KBM-7 (cell line): ENCODE measurements around the gene MIOX.

Source experiments
- DNase-seq: peaks from one replicate; pipeline ENCODE4 v3.0.0-alpha.2; 2015
- in situ Hi-C: fragments of 300-500 bp; cut with MboI; formaldehyde crosslinking; loops from 2 replicates; pipeline ENCODE4 v1.14.3; 2020; ENCODE audit warnings: low sequenced_read_pairs, low pct_unique_long_range_greater_than_20kb, mixed read lengths

The MIOX gene

DNA sequence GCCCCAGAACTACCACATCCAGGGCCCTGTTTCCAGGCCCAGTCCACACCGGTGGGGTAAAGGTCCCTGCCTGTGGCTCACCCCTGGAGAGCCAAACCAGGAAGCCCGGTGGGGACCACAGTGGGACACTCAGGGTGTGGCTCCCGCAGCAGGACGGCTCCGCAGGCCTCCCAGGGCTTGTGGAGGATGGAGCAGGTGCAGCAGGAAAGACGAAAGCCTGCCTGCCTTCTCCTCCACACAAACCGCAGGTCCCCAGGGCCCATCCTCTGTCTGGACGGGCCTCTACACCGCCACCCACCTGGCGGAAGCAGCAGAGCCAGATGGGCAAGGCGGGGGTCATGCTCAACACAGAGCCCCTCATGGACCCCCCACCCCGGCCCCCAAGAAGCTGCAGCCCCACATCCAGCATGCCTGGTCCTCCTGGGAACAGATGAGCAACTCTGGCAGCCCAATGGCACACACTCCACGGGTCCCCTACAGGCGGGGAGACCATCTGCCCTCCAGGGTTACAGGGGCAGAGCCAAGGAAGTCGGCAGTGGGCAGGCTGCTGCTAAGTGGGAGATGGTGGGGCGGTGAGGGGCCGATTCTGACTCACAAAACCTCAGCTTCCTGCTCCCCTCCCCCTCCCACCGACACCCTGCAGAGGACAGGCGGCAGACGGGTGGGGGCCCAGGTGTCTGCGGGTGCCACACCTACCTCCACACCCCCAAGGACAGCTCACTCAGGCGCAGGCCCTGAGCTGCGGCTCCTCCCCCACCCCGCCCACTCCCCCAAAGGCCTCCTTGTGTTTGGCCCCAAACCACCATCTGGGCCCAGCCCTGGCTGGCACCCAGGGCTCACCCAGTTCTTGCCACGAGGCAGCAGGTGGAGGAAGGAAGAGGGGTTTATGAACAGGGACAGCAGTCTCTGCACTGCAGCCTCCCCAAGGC, 17.0 kb upstream of the MIOX start:
- in situ Hi-C loops, result no loop called here
- peak; percentile 94 for DNase-seq

DNA sequence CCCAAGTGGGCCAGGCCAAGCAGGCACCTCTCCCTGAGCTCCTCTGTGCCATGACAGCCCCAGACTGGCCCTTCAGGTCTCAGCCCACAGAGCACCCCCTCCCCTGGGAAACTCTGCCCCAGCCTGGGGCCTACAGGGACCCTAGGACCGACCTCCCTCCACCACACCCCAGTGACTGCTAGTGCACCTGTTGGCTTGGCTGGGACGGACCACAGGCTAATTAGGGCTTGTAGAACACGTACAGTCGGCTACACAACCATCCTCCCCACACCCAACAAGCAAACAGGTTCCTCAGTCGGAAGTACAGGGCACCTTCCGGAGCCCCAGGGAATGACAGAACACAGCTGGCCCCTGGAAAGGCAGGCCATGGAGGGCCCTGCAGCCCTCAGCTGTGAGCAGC, 16.2 kb upstream of the MIOX start:
- DNase-seq, result no peak
- in situ Hi-C loops, result no loop called here

DNA sequence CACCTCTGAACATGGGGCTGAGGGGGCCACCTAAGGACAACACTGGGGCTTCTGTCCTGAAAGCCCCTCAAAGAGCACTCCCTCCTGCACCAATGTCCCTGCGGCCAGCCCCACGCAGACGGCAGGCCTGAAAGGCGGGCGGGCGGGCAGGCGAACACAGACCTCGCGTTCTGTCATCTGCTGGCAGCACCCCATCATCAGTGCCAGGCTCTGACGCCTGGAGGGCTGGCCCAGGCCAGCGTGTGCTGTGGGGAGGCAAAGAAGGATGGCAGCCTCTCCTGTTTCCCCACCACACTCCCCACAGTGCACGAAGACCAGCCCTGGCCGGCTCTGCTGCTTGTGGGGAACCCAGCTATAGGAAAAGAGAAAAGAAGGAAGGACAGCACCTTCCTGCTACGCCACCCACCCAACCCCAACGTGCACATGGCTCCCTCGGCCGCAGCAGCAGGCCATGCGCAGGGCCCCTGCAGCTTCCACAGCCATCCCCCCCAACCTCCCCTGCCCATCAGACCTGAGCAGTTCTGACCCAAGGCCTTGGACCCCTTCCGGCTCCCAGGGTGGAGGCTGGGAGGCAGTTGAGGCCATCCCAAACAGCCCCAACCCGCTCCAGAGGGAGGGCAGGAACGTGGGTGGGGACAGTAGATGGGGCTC, 15.3 kb upstream of the MIOX start:
- in situ Hi-C loops, result no loop called here
- no peak for DNase-seq

DNA sequence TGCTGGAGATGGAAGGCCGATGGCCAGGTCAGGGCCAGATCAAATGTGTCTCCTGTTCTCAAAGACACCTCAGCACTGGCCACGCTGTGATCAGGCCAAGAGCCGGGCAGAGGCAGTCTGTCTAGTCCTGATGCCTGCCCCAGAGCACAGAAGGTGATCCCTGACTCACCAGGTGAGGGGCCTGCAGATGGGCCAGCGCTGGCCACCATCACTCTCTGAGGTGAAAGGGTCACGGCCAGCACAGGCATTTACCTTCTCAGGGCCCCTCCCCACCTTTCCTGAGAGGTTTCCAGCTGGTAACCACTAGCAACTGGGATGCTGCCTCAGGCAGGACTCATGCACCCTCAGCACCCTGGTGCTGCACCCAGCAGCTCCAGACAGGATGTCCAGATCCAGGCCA, 14.7 kb upstream of the MIOX start:
- in situ Hi-C loops, result no loop called here
- DNase-seq, result no peak

DNA sequence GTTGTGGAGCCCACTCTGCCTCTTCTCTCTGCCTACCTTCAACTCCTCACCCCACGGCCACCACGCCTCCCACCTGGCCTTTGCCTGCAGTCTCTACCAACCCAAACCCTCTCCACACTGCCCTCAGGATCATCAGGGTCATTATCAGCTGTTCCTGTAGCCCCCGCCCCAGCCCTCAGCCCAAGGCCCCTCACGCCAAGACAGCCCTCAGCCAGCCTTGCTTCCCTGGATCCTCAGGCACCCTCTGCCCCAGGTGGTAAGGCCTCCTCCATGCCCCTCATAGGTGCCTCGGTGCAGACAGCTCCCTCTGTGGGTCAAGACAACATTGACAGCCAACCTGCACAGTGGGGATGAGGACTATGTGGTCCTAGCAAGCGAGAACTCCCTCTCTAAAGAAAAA, 13.6 kb upstream of the MIOX start:
- in situ Hi-C loops, result no loop called here
- DNase-seq, result peak; percentile 46

DNA sequence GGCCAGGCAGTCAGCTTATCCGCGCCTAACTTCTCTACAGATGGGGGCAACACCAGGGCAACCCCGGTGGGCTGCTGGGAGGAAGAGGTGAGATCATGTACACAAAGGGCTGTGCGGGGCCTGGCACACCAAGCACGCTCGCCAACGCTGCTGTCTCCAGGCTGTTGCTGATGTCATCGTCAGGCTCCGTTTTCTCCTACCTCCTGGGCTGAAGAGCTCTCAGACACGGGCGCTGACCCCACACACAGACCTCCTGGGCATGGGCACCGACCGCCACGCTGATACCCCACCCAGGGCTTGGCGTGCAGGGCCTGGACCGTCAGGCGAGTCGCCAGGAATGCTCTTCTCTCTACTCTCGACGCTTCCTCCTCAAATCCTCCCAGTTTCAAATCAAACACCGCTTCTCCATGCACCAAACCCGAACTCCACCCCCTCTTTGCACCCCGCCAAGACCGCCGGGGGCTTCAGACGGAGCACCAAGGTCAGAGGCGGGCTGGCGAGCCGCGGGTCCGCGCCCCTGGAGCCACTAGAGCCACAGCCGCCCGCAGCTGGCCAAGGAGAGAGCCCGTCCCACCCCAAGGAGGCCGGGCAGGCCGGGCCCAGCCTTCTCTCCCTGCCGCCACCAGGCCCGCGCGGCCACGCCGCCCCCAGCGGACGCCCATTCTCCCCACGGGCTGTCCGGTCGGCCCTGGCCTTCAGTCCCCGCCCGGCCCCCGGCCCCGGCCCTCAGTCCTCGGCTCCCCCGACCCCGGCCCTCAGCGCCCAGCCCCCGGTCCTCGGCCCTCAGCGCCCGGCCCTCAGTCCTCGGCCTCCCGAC, 12.6 kb upstream of the MIOX start:
- DNase-seq, result peak; percentile 30
- in situ Hi-C loops, result no loop called here

DNA sequence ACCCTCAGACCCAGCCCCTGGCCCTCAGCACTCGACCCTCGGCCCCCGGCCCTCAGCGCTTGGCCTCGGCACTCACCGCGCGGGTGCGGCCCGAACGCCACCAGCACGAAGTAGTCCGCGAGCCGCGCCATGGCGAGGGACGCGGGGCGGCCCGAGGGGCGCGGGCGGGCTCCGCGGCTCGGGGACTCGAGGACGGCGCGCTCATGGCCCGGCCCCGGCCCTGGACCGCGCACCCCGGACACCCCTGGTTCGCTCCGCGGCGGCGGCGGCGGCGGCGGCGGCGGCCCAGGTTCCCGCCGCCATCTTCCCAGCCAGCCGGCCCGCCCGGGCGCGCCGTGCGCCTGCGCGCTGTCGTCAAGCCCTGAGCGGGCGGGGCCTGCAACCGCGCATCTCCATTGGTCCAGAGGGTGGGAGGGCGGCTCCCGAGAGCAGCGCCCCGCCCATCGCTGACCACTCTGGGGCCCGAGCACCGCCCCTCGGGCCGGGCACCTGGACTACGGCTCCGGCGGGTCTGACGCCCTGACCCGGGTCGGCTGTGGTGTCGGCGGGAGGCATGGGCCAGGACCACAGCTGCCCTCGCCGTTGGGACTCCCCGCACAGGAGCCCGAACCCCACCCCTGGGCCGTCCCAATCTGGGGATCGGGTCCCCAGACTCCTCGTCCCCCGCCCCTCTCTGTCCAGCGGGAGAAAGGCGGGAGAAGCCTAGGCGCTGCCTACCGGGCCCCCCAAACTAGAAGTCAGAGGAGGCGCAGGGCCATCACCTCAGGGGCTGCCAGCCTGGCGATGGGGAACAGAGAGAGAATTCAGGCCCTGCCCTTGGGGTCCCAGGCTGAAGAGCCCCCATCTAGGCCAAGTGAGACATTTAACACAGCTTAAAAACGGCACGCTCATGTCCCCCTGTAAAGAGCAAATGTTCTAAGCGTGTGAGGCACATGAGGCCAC, 11.7 kb upstream of the MIOX start, which contains the start of gene SBF1:
Gene SBF1, minus strand, starts transcription at position 326 of the 942 bp plus-strand sequence. Its CDS starts 195 bp downstream, at position 131.
- DNase-seq, result peak; percentile 83
- in situ Hi-C loops, result no loop called here

DNA sequence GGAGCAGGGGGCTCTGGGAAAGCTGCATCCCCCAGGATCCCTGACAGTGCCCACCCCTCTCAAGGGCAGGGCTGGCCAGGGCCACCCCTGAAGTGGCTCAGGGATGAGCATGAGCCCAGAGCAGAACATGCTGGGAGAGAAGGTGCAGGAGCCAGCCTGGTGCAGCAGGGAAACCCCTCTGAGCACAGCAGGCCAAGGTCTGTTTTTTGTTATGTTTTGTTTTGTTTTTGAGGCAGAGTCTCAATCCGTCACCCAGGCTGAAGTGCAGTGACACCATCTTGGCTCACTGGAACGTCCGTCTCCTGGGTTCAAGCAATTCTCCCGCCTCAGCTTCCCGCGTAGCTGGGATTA, 11.0 kb upstream of the MIOX start:
- in situ Hi-C loops, result no loop called here
- DNase-seq, result no peak

DNA sequence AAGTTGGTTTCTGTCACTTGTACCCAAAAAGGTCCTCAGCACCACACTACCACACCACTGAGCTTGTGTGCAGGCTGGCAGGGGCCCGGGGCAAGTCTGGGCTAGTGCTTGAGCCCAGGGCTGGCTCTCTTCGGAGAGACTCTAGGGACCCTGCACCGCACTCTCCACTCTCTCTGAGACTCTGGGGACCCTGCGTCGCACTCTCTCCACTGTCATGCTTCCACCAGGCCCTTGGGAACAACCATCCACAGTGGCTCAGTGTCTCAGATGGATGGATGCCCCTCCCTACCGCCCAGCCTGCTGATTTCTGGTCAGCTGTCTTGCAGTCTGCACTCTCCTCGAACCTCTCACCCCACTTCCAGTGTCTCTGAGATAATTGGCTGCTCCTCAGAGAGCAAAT, 9.8 kb upstream of the MIOX start:
- no peak for DNase-seq
- in situ Hi-C loops, result no loop called here

DNA sequence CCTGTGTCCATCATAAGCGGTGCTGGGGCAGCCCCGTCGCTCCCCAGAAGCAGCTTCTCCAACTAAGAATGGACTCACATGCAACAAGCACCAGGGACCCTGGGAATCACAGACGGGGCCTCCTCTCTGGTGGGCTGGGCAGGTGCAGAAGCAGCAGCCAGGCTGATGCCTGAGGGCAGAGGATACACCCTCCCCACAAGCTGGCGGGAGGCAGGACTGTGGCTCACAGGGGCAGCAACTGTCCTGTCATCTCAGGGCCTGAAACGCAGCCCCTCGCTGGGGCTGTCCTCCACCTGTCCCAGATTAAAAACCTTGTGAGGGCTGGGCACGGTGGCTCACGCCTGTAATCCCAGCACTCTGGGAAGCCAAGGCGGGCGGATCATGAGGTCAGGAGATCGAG, 8.7 kb upstream of the MIOX start:
- DNase-seq, result no peak
- in situ Hi-C loops, result no loop called here

DNA sequence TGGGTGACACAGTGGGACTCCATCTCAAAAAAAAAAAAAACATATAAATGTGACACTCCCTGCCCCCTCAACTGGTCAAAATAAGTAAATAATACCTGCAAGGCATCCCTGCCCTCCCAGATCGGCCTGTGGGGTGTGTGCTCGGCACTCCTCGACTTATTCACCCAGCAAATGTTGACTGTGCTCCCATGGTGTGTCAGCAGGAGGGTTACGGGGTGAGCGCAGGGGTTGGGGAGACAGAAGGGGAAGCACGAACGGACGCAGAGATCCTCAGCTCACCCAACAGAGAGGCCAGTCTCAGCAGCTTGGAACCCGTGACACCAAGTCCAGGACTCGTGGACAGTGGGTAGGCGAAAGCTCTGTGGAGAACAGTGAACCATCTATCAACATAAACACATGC, 6.9 kb upstream of the MIOX start:
- in situ Hi-C loops, result loop anchor here (10.0 kb wide), 1 partner anchor 45 kb away; no protein-coding TSS in a partner anchor
- no peak for DNase-seq

DNA sequence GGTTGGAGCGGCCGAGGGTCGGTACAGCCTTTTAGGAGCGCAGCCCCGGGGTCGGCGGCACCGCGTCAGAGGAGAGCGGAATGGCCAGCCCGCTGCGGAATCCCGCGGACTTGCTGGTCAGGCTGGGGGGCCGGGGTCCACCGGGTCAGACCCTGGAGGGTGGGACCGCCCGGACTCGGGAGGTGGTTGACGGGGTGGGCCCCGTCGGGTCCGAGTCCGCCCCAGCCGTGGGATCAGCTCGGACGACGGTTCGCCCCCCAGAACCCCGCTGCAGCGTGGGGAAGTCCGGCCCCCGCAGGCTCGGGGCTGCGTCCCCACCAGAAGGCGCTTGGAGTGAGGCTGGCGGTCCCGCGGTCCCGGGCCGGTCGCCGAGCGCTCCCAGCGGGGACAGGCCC, 5.6 kb upstream of the MIOX start:
- no peak for DNase-seq
- in situ Hi-C loops, result loop anchor here (10.0 kb wide), 1 partner anchor 46 kb away; no protein-coding TSS in a partner anchor

DNA sequence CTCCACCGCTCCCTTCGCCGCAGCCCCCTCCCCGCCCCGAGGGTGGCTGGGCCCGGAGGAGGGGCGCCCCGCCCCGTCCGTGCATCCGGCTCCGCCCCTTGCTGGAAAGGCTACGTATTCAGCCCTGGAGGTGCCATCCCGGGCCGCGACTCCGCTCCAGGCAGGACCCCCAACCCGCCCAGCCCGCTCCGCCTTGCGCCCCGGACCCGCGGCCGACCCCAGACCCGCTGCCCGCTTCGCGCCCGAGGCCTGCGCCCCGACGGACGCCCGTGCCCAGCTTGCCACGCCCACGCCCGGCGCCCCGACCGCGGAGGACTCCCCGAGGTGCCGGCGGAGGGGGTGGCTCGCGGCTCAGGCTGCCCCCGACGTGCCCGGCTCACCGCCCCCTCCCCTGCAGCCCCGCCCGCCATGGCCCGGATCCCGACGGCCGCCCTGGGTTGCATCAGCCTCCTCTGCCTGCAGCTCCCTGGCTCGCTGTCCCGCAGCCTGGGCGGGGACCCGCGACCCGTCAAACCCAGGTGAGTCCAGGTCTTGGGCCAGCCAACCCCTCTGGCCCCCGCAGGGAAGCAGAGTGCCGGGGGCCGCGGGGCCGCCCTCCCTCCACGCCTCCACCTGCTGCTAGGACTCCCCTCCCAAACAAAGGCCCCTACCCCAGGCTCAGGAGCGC, 5.1 kb upstream of the MIOX start, which contains the start of gene ADM2:
Gene ADM2, plus strand, starts transcription at position 104 of the 667 bp plus-strand sequence. Its CDS starts 305 bp downstream, at position 409.
- no peak for DNase-seq
- in situ Hi-C loops, result loop anchor here (10.0 kb wide), 1 partner anchor 47 kb away; no protein-coding TSS in a partner anchor

DNA sequence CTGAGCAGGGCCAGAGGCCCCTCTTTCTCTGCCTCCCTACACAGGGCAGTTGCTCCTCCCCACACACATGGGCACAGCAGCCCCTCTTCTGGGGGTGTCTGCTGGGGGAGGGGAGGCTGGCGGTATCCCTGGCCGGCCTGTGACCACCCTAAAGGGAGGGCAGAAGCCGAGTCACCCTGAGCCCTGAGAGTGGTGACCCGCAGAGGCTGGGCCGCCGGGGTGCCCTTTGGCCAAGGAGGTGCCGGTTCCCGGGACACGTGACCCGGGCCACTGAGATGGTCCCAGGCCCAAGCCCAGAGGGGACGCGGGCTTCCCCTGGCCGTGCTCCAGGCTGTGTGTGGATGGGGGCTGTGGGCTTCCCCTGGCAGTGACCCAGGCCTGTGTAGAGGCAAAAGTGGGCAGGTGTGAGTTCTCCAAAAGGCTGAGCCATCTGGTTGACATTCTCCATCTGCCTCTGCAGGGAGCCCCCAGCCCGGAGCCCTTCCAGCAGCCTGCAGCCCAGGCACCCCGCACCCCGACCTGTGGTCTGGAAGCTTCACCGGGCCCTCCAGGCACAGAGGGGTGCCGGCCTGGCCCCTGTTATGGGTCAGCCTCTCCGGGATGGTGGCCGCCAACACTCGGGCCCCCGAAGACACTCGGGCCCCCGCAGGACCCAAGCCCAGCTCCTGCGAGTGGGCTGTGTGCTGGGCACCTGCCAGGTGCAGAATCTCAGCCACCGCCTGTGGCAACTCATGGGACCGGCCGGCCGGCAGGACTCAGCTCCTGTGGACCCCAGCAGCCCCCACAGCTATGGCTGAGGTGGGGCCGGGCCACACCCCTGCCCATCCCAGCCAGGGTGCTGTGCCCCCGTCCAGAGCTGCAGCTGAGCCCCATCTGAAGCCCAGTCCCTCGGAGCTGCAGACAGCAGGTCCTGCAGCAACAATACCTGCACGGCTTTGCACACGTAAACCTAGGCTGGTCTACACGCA, 4.3 kb upstream of the MIOX start:
- DNase-seq, result no peak
- in situ Hi-C loops, result loop anchor here (10.0 kb wide), 1 partner anchor 48 kb away; no protein-coding TSS in a partner anchor

DNA sequence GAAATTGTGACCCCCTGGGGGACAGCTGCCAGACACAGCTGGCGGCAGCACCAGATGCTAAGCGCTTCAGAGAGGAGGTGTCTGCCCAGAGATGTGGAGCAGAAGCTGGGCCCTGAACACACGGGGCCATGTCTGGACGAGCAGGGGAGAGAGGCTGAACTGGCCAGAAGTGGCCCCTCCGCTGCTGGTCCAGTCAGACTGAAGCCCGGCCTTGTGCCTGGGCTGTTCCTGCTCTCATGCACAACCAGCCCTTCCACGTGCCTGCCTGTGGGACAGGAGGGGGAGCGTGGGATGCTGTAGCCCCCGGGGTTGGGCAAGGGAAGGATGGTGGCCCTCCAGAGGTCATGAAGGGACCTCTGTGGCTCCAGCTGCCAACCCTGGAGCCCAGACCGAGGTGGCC, 3.6 kb upstream of the MIOX start:
- no peak for DNase-seq
- in situ Hi-C loops, result loop anchor here (10.0 kb wide), 1 partner anchor 48 kb away; no protein-coding TSS in a partner anchor

DNA sequence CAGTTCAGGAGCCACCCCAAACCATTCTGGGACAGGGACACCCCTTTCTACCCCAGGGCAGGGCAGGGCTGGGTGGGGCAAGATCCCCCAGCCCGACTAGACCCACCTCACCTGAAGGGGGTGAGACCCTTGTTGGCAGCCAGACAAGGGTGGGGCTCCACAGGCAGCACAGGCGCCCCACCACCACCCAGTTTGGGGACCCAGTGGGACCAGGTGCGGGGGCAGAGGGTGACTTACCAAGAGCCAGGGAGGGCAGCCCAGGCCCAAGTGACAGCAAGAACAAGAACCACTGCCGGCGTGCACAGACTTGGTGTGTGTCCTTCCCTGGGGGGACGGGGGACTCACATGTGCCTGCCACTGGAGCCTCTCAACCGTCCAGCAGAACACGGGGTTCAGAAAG, 3.1 kb upstream of the MIOX start:
- no peak for DNase-seq
- in situ Hi-C loops, result loop anchor here (10.0 kb wide), 1 partner anchor 49 kb away; no protein-coding TSS in a partner anchor
